ENCODE results near the gene OR5A2.
A peak's percentile ranks its signal among the peaks of the same experiment; 100 is the strongest.

The OR5A2 gene

DNA sequence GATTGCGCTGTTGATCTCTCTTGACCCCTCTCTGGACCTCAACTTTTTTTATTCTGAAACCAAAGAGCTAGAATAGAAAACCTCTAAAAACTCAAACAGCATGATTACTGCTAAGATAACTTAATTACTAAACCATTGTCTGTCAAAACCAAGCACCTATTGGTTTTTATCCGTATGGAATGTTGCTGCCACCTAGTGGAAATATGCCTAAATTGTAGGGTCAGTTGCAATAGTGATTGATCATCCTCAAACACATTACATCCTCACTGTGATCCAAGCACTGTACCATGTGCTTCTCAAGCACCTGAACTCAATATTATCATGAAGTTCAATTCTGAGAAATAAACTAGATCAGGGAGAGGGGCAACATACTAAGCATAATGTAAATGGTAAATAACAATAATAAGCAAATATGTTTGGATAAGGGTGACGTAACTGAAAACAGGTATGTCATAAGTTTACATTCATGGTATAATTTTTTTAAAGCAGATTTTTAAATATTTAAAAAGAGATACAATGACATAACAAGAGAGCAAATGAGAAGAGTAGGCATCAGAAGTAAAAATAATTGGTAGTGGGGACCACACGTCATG is 3.8 kb upstream of the OR5A2 start:
- Histone ChIP-seq H3K4me1 (no peaks in the 10 kb centered on the region), H3K9me3 (no peaks in the 10 kb centered on the region), H3K9ac (no peak overlapping the region), H3K27ac (no peak overlapping the region), H4K20me1 (no peaks in the 10 kb centered on the region), H3K4me3 (no peak overlapping the region), H3K36me3 (no peaks in the 10 kb centered on the region), H3K4me2 (no peak overlapping the region), H3K27me3 (no peaks in the 10 kb centered on the region)
- no peak for TF ChIP-seq Cebpa-rat (IDR thresholded peaks at IDR 0.05)

- no peaks in the 10 kb centered on the region for H3K27me3 ChIP-seq
- H3K4me3 ChIP-seq = no peak overlapping the region
- no peaks in the 10 kb centered on the region for H3K36me3 ChIP-seq
- H3K27ac ChIP-seq = no peak overlapping the region
- no peaks in the 10 kb centered on the region for H3K9me3 ChIP-seq
- H3K9ac ChIP-seq = no peak overlapping the region
- TF ChIP-seq Cebpa-rat (IDR thresholded peaks at IDR 0.05) = no peak
- H4K20me1 ChIP-seq = no peaks in the 10 kb centered on the region
- H3K4me2 ChIP-seq = no peak overlapping the region
- H3K4me1 ChIP-seq = peaks cover 11% of the 10 kb centered on the region
These were observed 812 bp upstream of the OR5A2 start for GRCh38 chr11:59427068-59427382.

- no peaks in the 10 kb centered on the region for H3K27me3 ChIP-seq
- no peak overlapping the region for H3K4me2 ChIP-seq
- no peak overlapping the region for H3K9ac ChIP-seq
- H3K9me3 ChIP-seq = no peaks in the 10 kb centered on the region
- no peak for TF ChIP-seq Cebpa-rat (IDR thresholded peaks at IDR 0.05)
- no peaks in the 10 kb centered on the region for H3K36me3 ChIP-seq
- no peaks in the 10 kb centered on the region for H4K20me1 ChIP-seq
- H3K4me1 ChIP-seq = peaks cover 12% of the 10 kb centered on the region
- H3K27ac ChIP-seq = no peak overlapping the region
- no peak overlapping the region for H3K4me3 ChIP-seq
These were observed 1.1 kb downstream of the OR5A2 start for GRCh38 chr11:59425131-59425530.

GRCh38 chr11:59423835-59424234 is 2.4 kb downstream of the OR5A2 start:
- Histone ChIP-seq H3K36me3 (no peaks in the 10 kb centered on the region), H3K27me3 (no peaks in the 10 kb centered on the region)

DNA sequence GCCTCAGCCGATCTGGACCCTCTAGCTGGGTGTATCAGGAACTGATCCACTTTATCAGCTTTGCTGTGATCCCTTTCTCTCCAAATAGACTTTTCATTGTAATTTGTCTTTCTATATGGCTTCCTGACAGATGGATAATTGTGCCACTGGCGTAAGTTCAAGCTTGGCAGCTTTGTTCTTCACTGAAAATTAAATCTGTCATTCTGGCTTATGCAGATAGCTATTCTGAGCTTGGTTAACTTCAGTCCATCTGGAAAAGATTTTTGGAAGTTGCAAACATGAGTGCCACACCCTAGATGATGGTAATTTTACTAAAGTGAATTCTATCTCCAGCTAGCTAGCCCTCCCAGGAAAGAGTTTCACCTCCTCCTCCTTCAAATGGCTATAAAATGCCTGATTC is 8.1 kb downstream of the OR5A2 start:
- Histone ChIP-seq H3K27me3 (no peaks in the 10 kb centered on the region), H3K4me3 (no peak overlapping the region), H3K9me3 (no peaks in the 10 kb centered on the region), H3K4me1 (peaks cover 12% of the 10 kb centered on the region), H3K36me3 (no peaks in the 10 kb centered on the region), H3K27ac (no peak overlapping the region), H3K9ac (no peak overlapping the region), H4K20me1 (no peaks in the 10 kb centered on the region), H3K4me2 (no peak overlapping the region)
- TF ChIP-seq Cebpa-rat (IDR thresholded peaks at IDR 0.05) = no peak

More at GRCh38 chr11:59423835-59424234, 2.4 kb downstream of the OR5A2 start:
- H3K27ac ChIP-seq = no peak overlapping the region
- TF ChIP-seq Cebpa-rat (IDR thresholded peaks at IDR 0.05) = no peak
- H3K4me2 ChIP-seq = no peak overlapping the region
- no peaks in the 10 kb centered on the region for H4K20me1 ChIP-seq
- H3K9me3 ChIP-seq = no peaks in the 10 kb centered on the region
- H3K4me1 ChIP-seq = peaks cover 12% of the 10 kb centered on the region
- no peak overlapping the region for H3K9ac ChIP-seq
- H3K4me3 ChIP-seq = no peak overlapping the region

DNA sequence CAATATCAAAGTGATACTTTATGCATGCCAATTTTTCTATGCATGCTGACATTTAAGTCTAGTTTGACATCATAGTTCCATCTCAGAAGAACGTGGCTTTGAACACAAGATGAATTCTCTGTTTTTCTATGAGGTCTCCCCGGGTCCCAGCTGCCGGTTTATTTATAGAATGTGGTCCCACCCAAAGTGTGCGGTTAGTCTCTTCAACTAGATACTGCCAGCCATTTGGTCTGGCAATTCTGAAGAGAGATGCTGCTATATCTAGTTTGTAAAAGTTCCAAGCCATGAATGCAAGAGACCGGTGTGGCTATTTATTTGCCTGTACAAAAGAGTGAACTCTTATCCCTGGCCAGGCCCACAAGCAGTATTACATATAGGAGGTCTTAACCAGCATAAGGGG is 9.2 kb downstream of the OR5A2 start:
- Histone ChIP-seq H3K4me3 (no peak overlapping the region), H3K4me2 (no peak overlapping the region), H3K9ac (no peak overlapping the region), H3K9me3 (no peaks in the 10 kb centered on the region), H3K36me3 (no peaks in the 10 kb centered on the region), H3K27ac (no peak overlapping the region), H4K20me1 (no peaks in the 10 kb centered on the region), H3K27me3 (no peaks in the 10 kb centered on the region), H3K4me1 (peaks cover under 1% of the 10 kb centered on the region)
- no peak for TF ChIP-seq Cebpa-rat (IDR thresholded peaks at IDR 0.05)

- H3K9me3 ChIP-seq = no peaks in the 10 kb centered on the region
- TF ChIP-seq Cebpa-rat (IDR thresholded peaks at IDR 0.05) = no peak
- H3K4me1 ChIP-seq = no peaks in the 10 kb centered on the region
- no peaks in the 10 kb centered on the region for H4K20me1 ChIP-seq
- no peaks in the 10 kb centered on the region for H3K36me3 ChIP-seq
- H3K4me2 ChIP-seq = no peak overlapping the region
- H3K27me3 ChIP-seq = no peaks in the 10 kb centered on the region
- no peak overlapping the region for H3K4me3 ChIP-seq
- no peak overlapping the region for H3K9ac ChIP-seq
- H3K27ac ChIP-seq = no peak overlapping the region
These were observed 9.6 kb downstream of the OR5A2 start for GRCh38 chr11:59416613-59417012.

GRCh38 chr11:59415111-59415510 is 11.1 kb downstream of the OR5A2 start:
- H3K36me3 ChIP-seq = no peaks in the 10 kb centered on the region
- H3K9ac ChIP-seq = no peak overlapping the region
- no peaks in the 10 kb centered on the region for H3K27me3 ChIP-seq
- no peak overlapping the region for H3K4me3 ChIP-seq
- no peak overlapping the region for H3K27ac ChIP-seq
- H3K4me1 ChIP-seq = no peaks in the 10 kb centered on the region
- TF ChIP-seq Cebpa-rat (IDR thresholded peaks at IDR 0.05) = no peak
- no peaks in the 10 kb centered on the region for H4K20me1 ChIP-seq
- no peak overlapping the region for H3K4me2 ChIP-seq
- peaks cover 4% of the 10 kb centered on the region for H3K9me3 ChIP-seq

GRCh38 chr11:59413646-59414045 is 12.6 kb downstream of the OR5A2 start:
- H3K36me3 ChIP-seq = no peaks in the 10 kb centered on the region

GRCh38 chr11:59403546-59403945 is 22.7 kb downstream of the OR5A2 start:
- Histone ChIP-seq H3K9me3 (peaks cover 35% of the 10 kb centered on the region), H3K9ac (no peak overlapping the region), H4K20me1 (no peaks in the 10 kb centered on the region), H3K27ac (no peak overlapping the region), H3K36me3 (no peaks in the 10 kb centered on the region), H3K4me1 (no peaks in the 10 kb centered on the region), H3K4me3 (no peak overlapping the region), H3K4me2 (no peak overlapping the region), H3K27me3 (no peaks in the 10 kb centered on the region)
- no peak for TF ChIP-seq Cebpa-rat (IDR thresholded peaks at IDR 0.05)

More at GRCh38 chr11:59413646-59414045, 12.6 kb downstream of the OR5A2 start:
- Histone ChIP-seq H4K20me1 (no peaks in the 10 kb centered on the region), H3K27me3 (no peaks in the 10 kb centered on the region), H3K9me3 (peaks cover 19% of the 10 kb centered on the region), H3K4me3 (no peak overlapping the region), H3K27ac (no peak overlapping the region), H3K9ac (no peak overlapping the region), H3K4me1 (no peaks in the 10 kb centered on the region), H3K4me2 (no peak overlapping the region)
- TF ChIP-seq Cebpa-rat (IDR thresholded peaks at IDR 0.05) = 0 out of 2 replicates have a peak, but pooled peaks have one; percentile 48

DNA sequence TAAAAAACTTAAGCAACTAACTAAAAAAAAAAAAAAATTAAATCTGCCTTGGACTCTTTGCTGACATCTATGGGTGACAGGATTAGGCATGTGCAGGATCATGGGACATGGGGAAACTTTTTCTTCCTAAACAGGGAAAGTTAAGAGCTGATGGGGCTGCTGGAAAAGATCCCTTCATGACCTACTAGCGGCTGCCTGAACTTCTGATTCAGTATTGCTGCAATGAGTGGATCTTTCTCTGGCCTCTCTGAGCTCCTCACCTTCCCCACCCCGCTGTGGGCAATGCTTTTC is 25.0 kb downstream of the OR5A2 start:
- no peak for TF ChIP-seq Cebpa-rat (IDR thresholded peaks at IDR 0.05)
- H4K20me1 ChIP-seq = no peaks in the 10 kb centered on the region
- no peaks in the 10 kb centered on the region for H3K27me3 ChIP-seq
- H3K4me3 ChIP-seq = no peak overlapping the region
- H3K4me1 ChIP-seq = no peaks in the 10 kb centered on the region
- H3K9ac ChIP-seq = no peak overlapping the region
- H3K27ac ChIP-seq = no peak overlapping the region
- peaks cover 32% of the 10 kb centered on the region for H3K9me3 ChIP-seq
- H3K36me3 ChIP-seq = no peaks in the 10 kb centered on the region
- no peak overlapping the region for H3K4me2 ChIP-seq
